22Rv1 (cell line): ENCODE results near the gene TMC6.

ENCODE experiments used
- ZFX ChIP-seq: fragments of 450-650 bp; IDR thresholded peaks from 2 replicates; pipeline ENCODE4 v1.6.1; 2017; ENCODE audit warnings: antibody characterized with exemption, borderline replicate concordance
- TF ChIP-seq, protein P1 (sequence below): fragments of 450-650 bp; IDR thresholded peaks from 2 replicates; pipeline ENCODE4 v1.5.1; 2017; ENCODE audit warnings: mild to moderate bottlenecking

DNA sequence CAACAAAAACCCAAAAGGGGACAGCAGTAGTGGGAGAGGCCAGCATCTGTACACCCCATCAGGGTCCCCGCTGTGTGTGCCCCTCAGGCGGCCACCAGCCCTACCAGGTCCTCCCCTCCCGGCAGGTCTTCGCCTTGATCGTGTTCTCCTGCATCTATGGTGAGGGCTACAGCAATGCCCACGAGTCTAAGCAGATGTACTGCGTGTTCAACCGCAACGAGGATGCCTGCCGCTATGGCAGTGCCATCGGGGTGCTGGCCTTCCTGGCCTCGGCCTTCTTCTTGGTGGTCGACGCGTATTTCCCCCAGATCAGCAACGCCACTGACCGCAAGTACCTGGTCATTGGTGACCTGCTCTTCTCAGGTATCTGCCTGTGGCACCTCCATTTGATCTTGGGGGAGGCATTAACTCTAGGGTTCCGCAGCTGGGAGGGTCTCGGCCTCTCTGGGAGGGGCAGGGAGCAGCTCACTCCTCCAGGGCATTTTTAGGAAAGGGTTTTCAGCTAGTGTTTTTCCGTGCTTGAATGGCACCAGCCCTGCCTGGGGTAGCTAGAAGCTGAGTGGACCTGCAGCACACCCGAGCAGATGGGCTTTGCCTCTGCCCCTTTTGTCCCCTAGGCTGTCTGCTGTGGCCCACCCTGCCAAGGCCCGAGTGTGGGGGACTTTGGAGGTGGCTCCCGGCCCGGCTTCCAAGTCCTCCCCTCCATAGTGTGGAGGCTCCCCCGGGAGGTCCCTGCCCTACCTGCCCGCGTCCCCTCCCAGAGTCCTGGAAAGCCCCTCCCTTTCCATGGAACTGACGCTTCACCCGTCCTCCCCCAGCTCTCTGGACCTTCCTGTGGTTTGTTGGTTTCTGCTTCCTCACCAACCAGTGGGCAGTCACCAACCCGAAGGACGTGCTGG is 42.4 kb upstream of the TMC6 start:
- TF ChIP-seq, protein P1, sequence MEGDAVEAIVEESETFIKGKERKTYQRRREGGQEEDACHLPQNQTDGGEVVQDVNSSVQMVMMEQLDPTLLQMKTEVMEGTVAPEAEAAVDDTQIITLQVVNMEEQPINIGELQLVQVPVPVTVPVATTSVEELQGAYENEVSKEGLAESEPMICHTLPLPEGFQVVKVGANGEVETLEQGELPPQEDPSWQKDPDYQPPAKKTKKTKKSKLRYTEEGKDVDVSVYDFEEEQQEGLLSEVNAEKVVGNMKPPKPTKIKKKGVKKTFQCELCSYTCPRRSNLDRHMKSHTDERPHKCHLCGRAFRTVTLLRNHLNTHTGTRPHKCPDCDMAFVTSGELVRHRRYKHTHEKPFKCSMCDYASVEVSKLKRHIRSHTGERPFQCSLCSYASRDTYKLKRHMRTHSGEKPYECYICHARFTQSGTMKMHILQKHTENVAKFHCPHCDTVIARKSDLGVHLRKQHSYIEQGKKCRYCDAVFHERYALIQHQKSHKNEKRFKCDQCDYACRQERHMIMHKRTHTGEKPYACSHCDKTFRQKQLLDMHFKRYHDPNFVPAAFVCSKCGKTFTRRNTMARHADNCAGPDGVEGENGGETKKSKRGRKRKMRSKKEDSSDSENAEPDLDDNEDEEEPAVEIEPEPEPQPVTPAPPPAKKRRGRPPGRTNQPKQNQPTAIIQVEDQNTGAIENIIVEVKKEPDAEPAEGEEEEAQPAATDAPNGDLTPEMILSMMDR = no peak
- no peak for TF ChIP-seq ZFX
